B cell (primary cell): ENCODE data around the gene NDUFB10. TPM values are rescaled to one million over a fixed set of nuclear protein-coding genes. Genes with fewer than 3 reads are reported as not detected.

Experiments used
- ATAC-seq: fragments of 200-7000 bp; cut with Tn5 transposase; one replicate; pipeline ENCODE4 v1.10.0; 2021; ENCODE audit warnings: low read depth, mild to moderate bottlenecking, moderate number of reproducible peaks, moderate library complexity
- CTCF ChIA-PET: fragments of 350-600 bp; sonication (Branson Sonifier 250); formaldehyde crosslinking; loops from one replicate; lab custom pipeline; 2021; ENCODE audit warnings: antibody characterized with exemption, inconsistent platforms; lab: Charles Lee
- POLR2A ChIA-PET: fragments of 350-600 bp; sonication (Branson Sonifier 250); formaldehyde crosslinking; loops from one replicate; lab custom pipeline; 2021; ENCODE audit warnings: antibody characterized with exemption; lab: Charles Lee
- DNase-seq: peaks from one replicate; pipeline ENCODE4 v3.0.0; 2013
- H2AFZ ChIP-seq: 2 replicates; pipeline ENCODE4 v1.6.1; 2012; ENCODE audit warnings: mild to moderate bottlenecking, low read depth, low read length; ENCODE audit not compliant: insufficient read depth, poor library complexity, severe bottlenecking
- H3K27ac ChIP-seq, 2 donors: 1 replicate in 1 of 2; 2 replicates in 1 of 2; pipeline ENCODE4 v1.5.1; 2012 to 2013; ENCODE audit warnings: low read length in 2 of 2, mild to moderate bottlenecking in 2 of 2, moderate library complexity in 1 of 2
- H3K27me3 ChIP-seq, 4 experiments: fragments of 200-600 bp in 1 of 4; sonication (generic) in 1 of 4; replicated peaks in 1 of 4; 1 replicate in 2 of 4; 2 replicates in 2 of 4; pipeline versions ENCODE4 v1.6.1 to v1.7.0; 2013 to 2016; ENCODE audit warnings: low read length in 3 of 4, mild to moderate bottlenecking in 2 of 4, mixed read lengths in 1 of 4, moderate library complexity in 1 of 4; ENCODE audit not compliant: insufficient read depth in 4 of 4, control insufficient read depth in 3 of 4; ENCODE audit errors: control extremely low read depth in 1 of 4
- H3K36me3 ChIP-seq, 2 experiments: replicated peaks in 1 of 2; 1 replicate in 1 of 2; 2 replicates in 1 of 2; pipeline versions ENCODE4 v1.6.1 to v1.7.1; 2013; ENCODE audit warnings: low read length in 1 of 2; ENCODE audit not compliant: insufficient read depth in 2 of 2, control insufficient read depth in 1 of 2; ENCODE audit errors: control extremely low read depth in 1 of 2, extremely low read depth in 1 of 2
- H3K4me1 ChIP-seq, 2 donors: fragments of 200-600 bp in 1 of 2; sonication (generic) in 1 of 2; 1 replicate in 1 of 2; 2 replicates in 1 of 2; pipeline versions ENCODE4 v1.5.1 to v1.6.1; 2013 to 2017; ENCODE audit warnings: low read length in 2 of 2; ENCODE audit not compliant: control insufficient read depth in 2 of 2, insufficient read depth in 2 of 2
- H3K4me2 ChIP-seq: replicated peaks from 2 replicates; pipeline ENCODE3; 2012; ENCODE audit warnings: mild to moderate bottlenecking, low read depth, low read length; ENCODE audit not compliant: poor library complexity, severe bottlenecking
- H3K4me3 ChIP-seq, 5 experiments: fragments of 200-600 bp in 1 of 5; sonication (generic) in 1 of 5; 1 replicate in 3 of 5; 2 replicates in 2 of 5; pipeline versions ENCODE4 v1.5.1 to v1.7.0; 2011 to 2016; ENCODE audit warnings: low read length in 4 of 5, mild to moderate bottlenecking in 4 of 5, low read depth in 2 of 5, control low read depth in 1 of 5, moderate library complexity in 1 of 5; ENCODE audit not compliant: insufficient read depth in 1 of 5; ENCODE audit errors: control extremely low read depth in 1 of 5, extremely low read depth in 1 of 5
- H3K79me2 ChIP-seq: fragments of 200-600 bp; sonication (generic); one replicate; pipeline ENCODE4 v1.6.0; 2016; ENCODE audit warnings: low read length; ENCODE audit not compliant: control insufficient read depth, insufficient read depth
- H3K9ac ChIP-seq: fragments of 200-600 bp; sonication (generic); 2 replicates; pipeline ENCODE4 v1.6.1; 2017; ENCODE audit warnings: mild to moderate bottlenecking, low read length, moderate library complexity
- H3K9me3 ChIP-seq, 3 donors: one replicate each; pipeline versions ENCODE4 v1.6.1 to v1.7.1; 2013; ENCODE audit warnings: low read length in 2 of 3; ENCODE audit not compliant: control insufficient read depth in 2 of 3, insufficient read depth in 1 of 3; ENCODE audit errors: control extremely low read depth in 1 of 3
- H4K20me1 ChIP-seq: 2 replicates; pipeline ENCODE4 v1.6.0; 2012; ENCODE audit warnings: mild to moderate bottlenecking, low read length; ENCODE audit not compliant: insufficient read depth, control insufficient read depth, poor library complexity, severe bottlenecking
- H3K27ac Mint-ChIP-seq: one replicate; pipeline ENCODE4 v1.8.0; 2021; ENCODE audit warnings: mixed read lengths
- H3K27me3 Mint-ChIP-seq: one replicate; pipeline ENCODE4 v1.8.0; 2021; ENCODE audit warnings: mixed read lengths
- H3K4me1 Mint-ChIP-seq: one replicate; pipeline ENCODE4 v1.8.0; 2021; ENCODE audit warnings: mixed read lengths
- H3K4me3 Mint-ChIP-seq: one replicate; pipeline ENCODE4 v1.8.0; 2021; ENCODE audit warnings: mixed read lengths
- H3K9me3 Mint-ChIP-seq: one replicate; pipeline ENCODE4 v1.8.0; 2022; ENCODE audit warnings: mixed read lengths; ENCODE audit not compliant: insufficient read depth
- CTCF ChIP-seq: fragments of 200-600 bp; IDR thresholded peaks from one replicate; pipeline ENCODE4 v1.8.0; 2022; ENCODE audit warnings: antibody characterized with exemption, mild to moderate bottlenecking
- EZH2 ChIP-seq: IDR thresholded peaks from 2 replicates; pipeline ENCODE4 v1.6.1; 2012; ENCODE audit warnings: borderline replicate concordance, low read depth, mild to moderate bottlenecking, moderate library complexity, low read length; ENCODE audit not compliant: insufficient read depth, poor library complexity, severe bottlenecking
- WGBS: methylation state at CpG from one replicate; pipeline ENCODE4 v1.1.5; 2013; ENCODE audit warnings: missing lambda C conversion rate; ENCODE audit not compliant: insufficient coverage; 5-methylcytosine and 5-hydroxymethylcytosine counted together
- intact Hi-C: fragments of 100-400 bp; cut with micrococcal nuclease; formaldehyde crosslinking; loops from one replicate; pipeline ENCODE4 v1.10.0; 2022
- polyA plus RNA-seq: library from polyadenylated mRNA; depleted of rRNA; stranded (reverse); fragments of >200 nt; gene quantifications from 2 replicates; pipeline ENCODE4 v1.2.3, GENCODE V29; 2012
- total RNA-seq, 2 donors: library from RNA; stranded (reverse); fragments of 120-200 nt in 1 of 2; gene quantifications; 1 replicate in 1 of 2; 2 replicates in 1 of 2; pipeline versions ENCODE4 v1.2.3 to v1.2.4, GENCODE V29; 2013 to 2022

NDUFB10 gene
- total and polyA plus RNA-seq, 2 donors (not counting 1 experiment from before 2014, with no cell fraction given): 70.4 to 92.6 TPM

- Mint-ChIP-seq H3K27me3 (peaks cover 2% of the 10 kb centered on the region), H3K4me1 (peaks cover 11% of the 10 kb centered on the region), H3K27ac (no peak overlapping the region), H3K4me3 (no peak overlapping the region), H3K9me3 (no peaks in the 10 kb centered on the region)
- Histone ChIP-seq H4K20me1 (peaks cover 41% of the 10 kb centered on the region), H3K4me3 (no peak overlapping the region), H3K4me1 (peaks cover 4 to 16% of the 10 kb centered on the region in 2 donors), H3K9ac (no peak overlapping the region), H3K27me3 (peaks cover 0 to 63% (median 18%) of the 10 kb centered on the region in 4 experiments), H3K9me3 (peaks cover 0 to 6% (median 0%) of the 10 kb centered on the region in 3 donors), H3K27ac (no peak overlapping the region), H3K79me2 (peaks cover 21% of the 10 kb centered on the region), H2AFZ (no peak overlapping the region), H3K36me3 (peaks cover 0 to 42% of the 10 kb centered on the region in 2 experiments), H3K4me2 (no peak overlapping the region)
- DNase-seq (no peak), ATAC-seq (no peak)
- intact Hi-C loops: no loop called here
- over 99% methylated on average over 18 of the region's 18 CpGs for WGBS
- CTCF ChIA-PET: interaction anchor here (0.6 to 1.3 kb wide), 3 partner anchors 26 to 895 kb away, joined by 3 to 4 read pairs (median 4); no protein-coding TSS in a partner anchor
- no peak for TF ChIP-seq EZH2
- TF ChIP-seq CTCF: no peak
- POLR2A ChIA-PET: interaction anchor here (1.5 to 2.0 kb wide), 2 partner anchors 13 kb away, joined by 3 to 5 read pairs; partner anchors contain the start of gene RPS2
These were observed 18.5 kb downstream of the NDUFB10 start for GRCh38 chr16:1977875-1978268.

- WGBS: 92% methylated on average over 29 of the region's 37 CpGs
- ChIA-PET CTCF (interaction anchor here (0.6 to 1.0 kb wide), 2 partner anchors 43 to 894 kb away, joined by 3 to 4 read pairs; no protein-coding TSS in a partner anchor), POLR2A (interaction anchor here (1.5 to 2.0 kb wide), 2 partner anchors 13 to 14 kb away, joined by 3 to 5 read pairs; partner anchors contain the start of gene RPS2)
- H3K36me3 ChIP-seq: peaks cover 0 to 42% of the 10 kb centered on the region in 2 experiments
- no peak overlapping the region for H3K27ac ChIP-seq
- peaks cover 35% of the 10 kb centered on the region for H4K20me1 ChIP-seq
- no peak overlapping the region for H3K4me3 Mint-ChIP-seq
- no peak overlapping the region for H3K27ac Mint-ChIP-seq
- H3K4me1 ChIP-seq: peaks cover 8 to 22% of the 10 kb centered on the region in 2 donors
- H3K9me3 Mint-ChIP-seq: no peaks in the 10 kb centered on the region
- H3K79me2 ChIP-seq: peaks cover 14% of the 10 kb centered on the region
- TF ChIP-seq EZH2 (no peak), CTCF (no peak)
- peaks cover 12% of the 10 kb centered on the region for H3K4me1 Mint-ChIP-seq
- DNase-seq: no peak
- no peak for ATAC-seq
- H3K4me2 ChIP-seq: no peak overlapping the region
- peaks cover 0 to 65% (median 20%) of the 10 kb centered on the region in 4 experiments for H3K27me3 ChIP-seq
- H3K27me3 Mint-ChIP-seq: peaks cover 6% of the 10 kb centered on the region
- no peak overlapping the region for H3K4me3 ChIP-seq
- H3K9ac ChIP-seq: no peak overlapping the region
- H3K9me3 ChIP-seq: peaks cover 0 to 6% (median 0%) of the 10 kb centered on the region in 3 donors
- intact Hi-C loops: no loop called here
- H2AFZ ChIP-seq: no peak overlapping the region
These were observed 19.3 kb downstream of the NDUFB10 start for GRCh38 chr16:1978476-1979120.
